T-helper 1 cell treated with Interleukin-12 subunit alpha and Interleukin-12 subunit beta and Interleukin-4 antibody, amounts not matched to agents 30 ng/mL and 1 ng/mL, for 36 hours (primary cell): ENCODE data around the gene USP2. TPM values are rescaled to one million over a fixed set of nuclear protein-coding genes. Genes with fewer than 3 reads are reported as not detected.

ENCODE experiments used
- intact Hi-C: fragments of 100-400 bp; cut with micrococcal nuclease; formaldehyde crosslinking; loops from one replicate; pipeline ENCODE4 v1.15.1; 2024
- total RNA-seq: library from RNA; stranded (reverse); gene quantifications from 2 replicates; pipeline ENCODE4 v1.2.3, GENCODE V29; 2022

Gene USP2
- total RNA-seq, 1 donor from 2014 or later: 0.15 TPM

DNA sequence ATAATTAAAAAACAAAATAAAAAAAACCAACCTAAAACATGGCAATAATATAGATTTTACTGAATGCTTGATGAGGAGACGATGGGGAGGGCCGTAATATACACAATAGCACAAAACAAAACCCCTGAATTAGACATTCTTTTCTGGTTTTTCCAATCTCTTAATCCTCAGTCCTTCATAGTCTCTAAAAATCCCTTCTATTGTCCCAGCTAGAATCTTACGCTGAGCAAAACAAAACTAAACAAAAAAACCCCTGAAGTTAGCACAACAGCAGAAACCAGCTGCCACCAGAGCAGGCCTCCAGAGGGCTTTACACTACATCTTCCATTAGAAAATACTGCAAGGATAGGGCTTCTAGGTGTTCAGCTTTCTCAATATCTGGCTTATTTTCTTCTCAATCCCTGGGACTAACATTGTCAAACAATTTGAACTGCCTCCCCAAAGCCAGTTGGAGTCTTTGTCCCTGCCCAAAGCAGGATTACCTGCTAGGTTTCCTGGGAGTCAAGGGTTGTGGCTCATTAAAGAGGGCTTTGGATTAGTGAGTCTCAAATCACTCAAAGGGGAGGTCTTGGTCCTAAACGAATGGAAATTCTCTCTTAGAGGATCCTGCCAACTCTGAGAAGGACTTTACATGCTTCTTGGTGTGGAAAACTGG, 49.3 kb downstream of the USP2 start:
- intact Hi-C loops: loop anchor here (5.0 kb wide), 1 partner anchor 335 kb away; the partner anchor contains the start of gene CENATAC

DNA sequence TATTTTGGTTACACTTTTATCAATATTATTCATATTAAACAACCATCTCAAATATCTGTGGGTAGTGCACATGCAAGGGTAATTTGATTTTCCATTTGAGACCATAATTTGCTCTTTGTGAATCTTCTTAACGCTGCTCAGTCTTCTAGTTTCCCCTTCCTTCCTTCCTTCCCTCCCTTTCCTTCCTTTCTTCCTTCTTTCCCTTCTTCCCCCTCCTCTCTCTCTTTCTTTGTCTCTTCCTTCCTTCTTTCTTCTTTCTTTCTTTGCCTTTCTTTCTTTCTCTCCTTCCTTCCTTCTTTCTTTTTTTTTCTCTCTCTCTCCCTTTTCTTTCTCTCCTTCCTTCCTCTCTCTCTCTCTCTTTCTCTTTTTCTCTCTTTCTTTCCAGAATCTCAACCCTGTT, 51.3 kb downstream of the USP2 start:
- intact Hi-C loops: loop anchor here (5.0 kb wide), 1 partner anchor 333 kb away; the partner anchor contains the start of gene CENATAC

DNA sequence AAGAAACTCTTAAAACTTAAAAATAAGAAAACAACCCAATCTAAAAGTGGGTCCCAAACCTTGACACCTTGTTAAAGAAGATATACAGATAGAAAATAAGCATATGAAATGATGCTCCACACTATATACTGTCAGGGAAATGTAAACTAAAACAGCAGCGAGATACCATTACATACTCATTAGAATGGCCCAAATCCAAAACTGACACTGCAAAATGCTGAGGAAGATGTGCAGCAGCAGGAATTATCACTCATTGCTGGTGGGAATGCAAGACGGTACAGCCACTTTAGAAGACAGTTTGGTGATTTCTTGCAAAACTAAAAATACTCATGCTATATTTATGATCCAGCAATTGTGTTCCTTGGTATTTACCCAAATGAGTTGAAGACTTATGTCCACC, 52.2 kb downstream of the USP2 start:
- intact Hi-C loops: no loop called here

DNA sequence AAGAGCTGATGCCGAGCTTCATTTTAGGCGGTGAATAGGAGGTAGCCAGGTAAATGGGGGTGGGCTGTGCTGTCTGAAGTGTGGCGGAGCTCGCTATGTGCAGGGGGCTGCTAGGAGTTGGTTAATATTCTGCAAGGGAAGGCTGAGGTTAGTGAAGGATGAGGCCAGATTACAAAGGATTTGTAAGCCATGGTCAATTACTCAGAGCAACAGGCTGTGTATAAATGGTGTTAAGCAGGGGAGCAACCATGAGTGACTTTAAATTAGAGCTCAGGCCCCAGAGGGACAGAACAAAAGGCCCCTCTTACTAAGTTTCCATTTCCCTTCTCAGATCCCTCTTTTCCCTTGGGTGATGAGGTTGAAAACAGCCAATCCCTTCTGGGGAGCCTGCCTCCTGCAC, 57.3 kb downstream of the USP2 start:
- intact Hi-C loops: loop anchor here (5.0 kb wide), 2 partner anchors 307 to 412 kb away; partner anchors contain the start of genes RPS25 and TRAPPC4

DNA sequence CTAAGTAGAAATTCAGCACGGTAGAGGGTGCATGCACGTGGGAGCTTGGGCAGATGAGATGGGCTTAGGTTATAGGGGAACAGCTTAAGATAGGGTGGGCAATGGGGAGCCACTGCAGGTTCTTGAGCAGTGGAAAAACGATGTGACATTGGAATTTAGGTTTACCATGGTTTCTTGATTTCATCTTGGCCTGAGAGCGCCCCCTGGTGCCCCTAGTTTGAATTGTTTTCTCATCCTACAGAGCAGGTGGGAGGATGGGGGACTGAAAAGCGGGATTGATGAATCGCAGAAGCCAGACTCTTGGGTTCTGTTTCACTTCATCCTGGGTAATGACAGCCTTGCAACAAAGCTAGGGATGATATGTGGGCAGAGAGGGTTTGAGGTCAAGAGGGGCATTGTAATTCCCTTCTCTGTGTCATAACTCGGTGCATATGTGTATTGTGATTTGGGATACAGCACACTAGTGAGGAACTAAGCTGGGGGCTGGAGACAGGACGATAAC, 57.9 kb downstream of the USP2 start:
- intact Hi-C loops: loop anchor here (1.0 to 5.0 kb wide), 12 partner anchors 11 to 411 kb away; partner anchors contain the start of genes HYOU1, RNF26, RPS25 and TRAPPC4

DNA sequence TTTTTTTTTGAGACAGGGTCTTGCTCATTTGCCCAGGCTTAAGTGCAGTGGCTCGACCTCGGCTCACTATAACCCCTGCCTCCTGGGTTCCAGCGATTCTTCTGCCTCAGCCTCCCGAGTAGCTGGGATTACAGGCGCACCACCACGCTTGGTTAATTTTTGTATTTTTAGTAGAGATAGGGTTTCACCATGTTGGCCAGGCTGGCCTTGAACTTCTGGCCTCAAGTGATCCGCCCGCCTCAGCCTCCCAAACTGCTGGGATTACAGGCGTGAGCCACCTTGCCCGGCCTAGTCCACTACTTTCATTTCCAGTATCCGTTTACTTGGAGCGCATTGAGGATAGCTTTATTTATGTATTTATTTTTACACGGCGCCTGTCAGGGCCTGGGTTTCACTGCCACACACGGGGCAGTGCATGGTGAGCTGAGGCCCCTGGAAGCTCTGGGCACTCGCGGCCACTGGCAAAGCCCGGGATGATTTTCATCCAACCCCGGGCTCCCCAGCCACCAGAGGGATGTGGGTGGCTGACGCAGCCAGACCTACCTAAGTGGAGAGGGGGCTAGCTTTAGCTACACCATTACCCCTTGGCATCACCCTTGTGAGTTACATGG, 58.5 kb downstream of the USP2 start:
- intact Hi-C loops: loop anchor here (1.0 to 5.0 kb wide), 12 partner anchors 11 to 411 kb away; partner anchors contain the start of genes HYOU1, RNF26, RPS25 and TRAPPC4

DNA sequence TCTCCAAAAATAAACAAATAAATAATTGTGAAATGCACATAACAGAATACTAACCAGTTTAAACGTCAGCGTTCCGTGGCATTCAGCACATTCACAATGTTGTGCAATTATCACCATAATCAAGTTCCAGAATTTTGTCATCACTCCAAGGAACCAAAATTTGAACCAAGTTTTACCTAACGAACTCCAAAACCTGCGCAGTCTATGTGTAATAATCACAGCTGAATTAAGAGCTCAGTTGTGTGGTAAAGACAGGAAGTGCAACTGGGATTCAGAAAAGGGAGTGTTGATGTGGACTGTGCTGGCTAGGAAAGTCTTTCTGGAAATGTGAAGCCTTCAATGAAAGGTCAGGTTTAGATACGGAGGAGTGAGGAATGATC, 59.1 kb downstream of the USP2 start:
- intact Hi-C loops: loop anchor here (2.0 to 5.0 kb wide), 5 partner anchors 16 to 410 kb away; partner anchors contain the start of genes HYOU1, RPS25 and TRAPPC4

DNA sequence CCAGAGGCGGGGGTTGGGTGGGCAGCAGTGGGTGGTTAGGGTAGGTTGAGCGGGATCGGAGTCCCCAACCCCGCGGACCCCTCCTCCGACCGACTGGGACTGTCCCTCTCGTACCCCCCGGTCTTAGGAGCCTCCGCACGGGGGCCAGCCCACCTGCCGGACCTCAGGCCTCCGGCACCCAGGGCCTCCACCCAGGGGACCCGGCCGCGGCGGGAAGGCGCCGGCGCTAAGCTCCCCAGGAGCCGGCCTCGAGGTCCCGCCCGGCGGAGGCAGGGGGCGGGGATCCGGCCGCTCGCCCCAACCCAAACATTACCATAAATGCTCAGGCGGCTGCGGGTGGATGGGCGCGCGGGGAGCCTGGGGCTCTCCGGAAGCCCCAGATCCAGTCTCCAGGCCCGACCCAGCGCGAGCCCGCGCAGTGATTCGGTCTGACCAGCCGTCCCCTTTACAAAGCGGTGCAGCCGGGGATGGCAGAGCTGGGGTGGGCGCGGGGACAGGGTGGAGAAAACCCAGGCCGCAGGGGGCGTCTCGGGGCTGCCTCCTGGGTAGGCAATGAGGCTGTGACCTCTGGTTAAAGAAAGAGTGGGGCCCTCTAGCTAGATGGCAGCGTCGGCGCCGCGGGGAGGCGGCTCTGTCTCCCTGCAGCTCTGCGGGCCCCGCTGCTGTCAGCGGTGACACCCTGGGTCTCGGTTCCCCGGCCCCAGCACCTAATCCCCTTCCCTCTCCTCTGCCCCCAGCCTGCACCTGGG, 60.5 kb downstream of the USP2 start:
- intact Hi-C loops: loop anchor here (1.0 to 5.0 kb wide), 5 partner anchors 17 to 530 kb away; partner anchors contain the start of genes DDX6, NLRX1, RPS25 and TRAPPC4

DNA sequence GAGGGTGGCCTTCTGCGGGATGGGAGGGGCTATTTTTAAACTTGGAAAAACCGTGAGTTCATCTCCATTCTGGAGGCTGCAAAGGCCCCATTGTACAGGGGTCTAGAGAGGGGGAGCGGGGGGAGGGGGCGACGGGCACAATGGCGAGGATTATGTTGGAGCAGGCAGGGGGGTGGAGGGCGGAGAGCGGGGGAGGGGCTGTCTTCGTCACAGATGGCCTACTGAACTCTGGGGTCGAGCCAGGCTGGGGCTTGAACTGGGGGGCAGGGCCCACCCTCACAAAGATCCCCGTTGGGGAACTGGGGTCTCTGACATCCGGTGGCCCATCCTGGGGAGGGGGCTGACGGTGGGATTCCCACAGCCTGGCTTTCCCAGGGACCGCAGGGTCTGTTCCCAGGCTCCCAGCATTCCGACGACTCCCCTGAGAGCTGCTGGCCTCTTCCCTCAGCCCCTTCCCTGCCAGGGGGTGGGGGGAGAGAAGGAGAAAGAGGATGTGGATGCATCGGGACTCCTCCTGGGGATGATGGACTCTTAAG, 61.2 kb downstream of the USP2 start:
- intact Hi-C loops: loop anchor here (5.0 kb wide), 2 partner anchors 303 to 408 kb away; partner anchors contain the start of genes RPS25 and TRAPPC4

DNA sequence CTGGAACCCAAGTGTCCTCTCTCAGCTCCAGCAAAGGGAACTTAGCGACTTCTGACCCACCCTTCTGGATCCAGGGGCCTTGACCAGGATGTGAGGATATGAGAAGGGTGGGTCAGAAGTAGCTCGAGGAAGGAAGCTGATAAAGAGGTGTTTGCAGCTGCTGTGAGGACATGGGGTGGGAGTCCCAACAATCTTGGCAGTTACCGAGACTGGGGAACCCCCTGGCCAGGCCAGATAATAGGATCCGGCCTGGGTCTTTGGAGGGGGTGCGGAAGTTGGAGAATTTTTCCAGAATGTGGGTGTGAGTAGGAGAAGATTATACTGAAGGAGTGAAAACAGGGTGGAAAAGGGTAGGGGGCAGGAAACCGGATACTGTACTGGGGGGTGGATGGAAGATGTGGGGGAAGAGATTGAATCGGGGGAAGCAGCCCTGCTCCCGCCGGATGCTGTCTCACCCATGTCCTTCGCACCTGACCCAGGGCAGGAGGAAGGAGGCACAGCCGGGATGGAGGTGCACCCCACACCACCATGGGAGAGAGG, 61.7 kb downstream of the USP2 start:
- intact Hi-C loops: loop anchor here (5.0 kb wide), 2 partner anchors 302 to 407 kb away; partner anchors contain the start of genes RPS25 and TRAPPC4

DNA sequence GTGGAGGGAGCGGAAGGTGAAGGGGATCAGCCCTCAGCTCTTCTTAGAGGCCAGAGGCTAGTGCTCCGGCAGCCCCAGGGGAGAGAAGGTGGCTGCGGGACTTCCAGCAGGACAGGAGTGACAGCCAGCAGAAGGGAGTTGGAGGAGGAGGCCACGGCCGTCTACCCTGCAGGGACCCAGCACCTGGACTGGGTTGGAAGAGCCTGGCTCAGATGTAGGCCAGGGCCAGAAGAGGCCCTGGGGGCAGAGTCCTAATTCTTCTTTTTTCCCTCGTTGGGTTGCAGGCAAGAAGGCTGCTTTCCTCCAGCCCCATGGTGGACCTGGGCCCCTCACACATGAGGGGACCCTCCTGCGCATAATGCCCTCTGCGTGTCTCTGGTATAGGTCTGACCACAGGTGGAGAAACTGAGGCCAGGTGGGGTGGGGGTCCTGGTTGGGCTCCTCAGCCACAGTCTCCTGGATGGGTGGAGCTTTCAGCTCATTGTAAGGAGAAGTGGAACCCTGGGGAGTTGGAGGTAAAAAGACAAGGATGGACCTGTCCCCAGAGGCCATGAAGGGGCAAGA, 62.3 kb downstream of the USP2 start:
- intact Hi-C loops: no loop called here

DNA sequence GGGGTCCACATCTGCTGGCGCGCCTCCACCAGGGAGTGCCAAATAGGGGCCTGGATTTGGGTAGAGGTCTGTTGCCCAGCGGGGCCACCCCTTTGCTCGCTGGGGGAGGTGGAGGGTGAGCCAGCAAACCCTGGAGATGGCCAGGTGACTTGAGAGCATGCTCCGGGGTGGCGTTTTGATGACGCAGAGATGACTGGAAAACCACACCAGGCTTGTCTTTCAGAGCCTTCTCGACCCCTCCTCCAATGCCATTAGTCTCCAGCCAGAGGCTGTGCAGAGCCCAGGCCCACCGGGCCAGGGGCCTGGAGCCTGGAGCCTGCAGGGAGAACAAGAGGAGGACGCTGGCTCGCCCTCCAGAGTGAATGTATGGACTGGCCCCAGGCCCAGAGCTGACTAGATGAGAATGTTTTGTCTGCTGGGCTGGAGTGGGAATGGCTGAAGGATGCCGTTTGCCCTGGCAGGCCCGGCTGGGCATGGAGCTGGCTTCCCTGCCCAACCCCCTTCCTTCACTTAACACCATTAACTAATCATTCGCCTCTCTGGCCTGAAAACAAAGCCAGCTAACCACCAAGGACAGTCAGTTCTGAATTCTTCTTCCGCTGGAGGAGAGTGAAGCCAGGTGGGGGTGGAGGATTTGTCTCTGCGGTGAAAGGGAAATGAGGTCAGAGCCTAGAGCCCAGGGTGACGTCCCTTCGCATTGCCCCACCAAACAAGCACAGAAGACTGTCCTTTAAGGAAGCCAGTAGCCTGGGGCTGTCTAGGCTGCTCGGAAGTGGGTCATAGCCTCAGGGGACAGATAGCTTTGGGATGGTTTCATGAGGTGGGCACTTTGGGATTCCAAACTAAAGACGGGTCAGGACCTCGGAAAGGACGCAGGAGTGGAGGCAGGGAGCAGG, 63.0 kb downstream of the USP2 start:
- intact Hi-C loops: no loop called here

DNA sequence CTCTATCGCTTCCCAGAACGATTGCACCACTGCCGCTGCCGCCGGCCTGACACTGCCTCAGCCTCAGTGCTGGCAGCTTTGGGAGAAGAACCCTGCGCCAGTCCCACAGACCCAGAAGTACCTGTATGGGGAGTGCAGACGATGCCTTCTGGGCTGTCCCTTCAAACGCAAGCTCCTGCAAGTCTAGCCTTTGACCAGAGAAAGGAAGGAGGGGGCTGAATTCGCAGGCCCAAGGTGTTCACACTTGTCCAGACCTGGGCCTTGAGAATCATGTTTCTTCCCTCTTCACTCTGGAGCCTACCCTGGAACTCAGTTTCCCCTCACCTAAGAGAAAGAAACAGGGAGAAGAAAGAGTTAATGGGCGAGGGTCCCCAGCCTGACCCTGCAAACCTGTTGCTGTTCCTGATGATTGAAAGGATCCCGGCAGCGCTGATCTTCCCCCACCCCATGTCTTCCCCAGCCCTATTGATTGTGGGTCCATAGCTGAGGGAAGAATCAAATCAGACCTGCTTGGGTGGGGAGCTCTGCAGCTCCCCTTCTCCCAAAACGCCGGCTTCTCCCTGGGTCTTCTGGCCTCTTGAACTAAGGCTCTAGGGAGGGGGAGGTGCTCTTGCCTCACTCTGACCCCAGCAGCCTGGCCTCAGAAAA, 63.8 kb downstream of the USP2 start:
- intact Hi-C loops: loop anchor here (2.0 kb wide), 1 partner anchor 223 kb away; a partner anchor contains a TSS

DNA sequence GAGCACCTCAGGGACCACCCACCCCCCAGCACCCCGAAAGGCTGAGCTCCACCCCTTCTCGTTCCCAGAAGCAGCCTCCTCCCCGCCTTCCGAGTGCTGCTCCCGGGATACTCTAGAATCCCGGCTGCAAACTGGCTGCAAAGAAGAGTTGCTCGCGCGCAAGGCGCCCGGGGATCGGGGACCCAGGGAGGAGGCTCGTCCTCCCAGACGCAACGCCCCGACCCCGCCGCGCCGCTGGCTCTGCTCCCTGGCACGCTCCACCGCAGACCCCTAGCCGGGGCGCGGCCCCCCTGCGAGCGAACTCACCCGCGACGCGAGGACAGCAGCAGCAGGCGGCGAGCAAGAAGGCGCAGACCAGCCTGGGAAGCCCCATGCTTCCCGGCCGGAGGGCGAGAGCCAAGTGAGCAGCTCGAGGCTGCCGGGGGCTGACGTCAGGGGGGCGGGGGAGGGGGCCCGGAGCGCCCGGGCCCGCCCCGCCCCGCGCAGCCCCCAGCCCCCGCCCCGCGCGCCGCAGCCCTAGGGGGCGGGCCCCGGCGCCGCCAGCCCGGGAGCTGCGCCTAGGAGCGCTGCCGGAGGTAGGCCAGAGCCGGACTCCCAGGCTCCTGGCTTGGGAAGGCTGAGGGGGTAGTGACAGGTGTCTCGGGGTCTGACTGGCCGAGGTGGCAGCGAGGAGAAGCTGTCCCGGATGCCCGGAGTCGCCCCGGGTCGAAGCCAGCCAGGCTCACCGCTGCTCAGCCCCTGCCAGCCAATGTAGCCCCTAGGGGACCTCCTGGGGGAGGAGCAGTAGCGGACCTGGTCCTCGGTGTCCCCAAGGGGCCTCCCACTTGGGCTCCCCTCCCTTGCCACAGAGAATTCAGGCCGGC, 64.5 kb downstream of the USP2 start, which contains the start of gene MCAM:
Gene MCAM, minus strand, starts transcription at position 402 of the 863 bp plus-strand sequence. Its CDS starts 29 bp downstream, at position 373.
- intact Hi-C loops: loop anchor here (2.0 kb wide), 1 partner anchor 222 kb away; a partner anchor contains a TSS

DNA sequence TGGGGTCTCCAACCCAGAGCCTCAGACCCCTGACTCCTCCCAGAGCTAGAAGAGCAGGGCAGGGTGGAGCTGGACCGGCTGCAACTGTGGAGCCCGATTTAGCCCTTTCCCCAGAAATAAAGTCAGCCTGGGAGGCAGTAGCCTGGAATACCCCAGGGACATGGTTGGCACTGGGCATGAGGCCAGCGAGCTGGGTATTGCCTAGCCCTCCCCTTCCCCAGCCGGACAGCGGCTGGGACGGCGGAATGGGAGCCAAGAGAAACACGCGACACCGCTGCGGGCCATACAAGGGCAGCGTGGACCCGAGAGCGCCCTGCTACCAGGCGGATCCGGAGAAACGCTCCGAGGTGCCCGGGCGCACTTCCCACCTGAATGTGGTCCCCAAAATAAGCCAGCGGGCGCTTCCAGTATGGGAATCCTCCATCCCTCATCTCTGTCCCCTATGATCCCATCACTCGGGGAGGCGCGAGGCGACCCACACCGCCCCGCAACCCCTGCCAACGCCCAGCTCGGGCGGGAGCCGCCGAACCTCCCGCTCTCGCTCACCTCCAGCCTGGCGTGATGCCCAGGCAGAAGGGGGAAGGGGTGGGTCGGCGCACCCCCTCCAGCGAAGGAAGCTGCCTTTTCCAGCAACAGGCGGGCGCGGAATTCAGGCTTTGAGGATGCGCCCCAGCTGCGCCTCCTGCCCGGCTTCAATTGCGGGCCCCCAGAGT, 65.3 kb downstream of the USP2 start:
- intact Hi-C loops: loop anchor here (2.0 kb wide), 1 partner anchor 221 kb away; a partner anchor contains a TSS

DNA sequence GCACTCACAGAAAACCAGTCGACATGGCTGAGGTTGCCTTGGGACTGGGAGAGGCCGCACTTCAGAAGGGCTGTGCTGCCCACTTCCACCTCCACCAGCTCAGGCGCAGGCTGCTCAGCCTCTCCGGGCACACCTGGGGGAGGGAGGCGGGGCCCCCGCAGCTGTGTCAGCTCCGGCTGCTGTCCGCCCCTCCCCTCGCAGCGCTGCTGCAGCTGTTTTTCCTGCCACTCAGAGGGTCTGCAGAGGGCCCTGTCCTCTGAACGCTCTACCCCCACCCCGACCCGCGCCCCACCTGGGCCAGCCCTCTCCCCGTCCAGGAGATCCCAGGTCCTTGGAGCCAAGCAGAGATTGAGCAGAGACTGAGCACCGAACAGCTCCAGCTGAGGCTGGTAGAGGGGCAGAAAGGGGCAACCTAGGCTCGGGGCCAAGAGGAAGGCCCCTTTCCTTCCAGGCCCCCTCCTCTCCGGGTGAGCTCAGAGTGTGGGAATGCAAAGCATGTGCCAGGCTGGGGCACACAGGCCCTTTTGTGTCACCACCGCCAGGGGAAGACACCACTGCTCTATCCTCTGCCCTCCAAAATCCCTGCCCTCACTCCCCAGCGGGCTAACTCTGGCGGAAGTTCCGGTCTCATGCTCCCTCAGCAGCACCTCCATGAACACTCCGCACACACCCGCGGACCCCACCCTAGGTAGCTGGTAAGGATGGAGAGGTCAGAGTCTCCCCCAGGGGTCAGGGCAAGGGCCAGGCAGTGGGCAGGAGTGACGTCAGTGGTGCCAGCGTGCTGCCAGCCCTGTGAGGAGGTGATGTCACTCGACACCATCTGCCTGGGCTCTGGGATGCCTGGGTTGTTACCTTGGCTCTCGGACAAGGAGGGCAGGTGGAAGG, 66.1 kb downstream of the USP2 start:
- intact Hi-C loops: loop anchor here (2.0 kb wide), 1 partner anchor 221 kb away; a partner anchor contains a TSS
